ENCODE data around the gene SAMD4B. TPM values are rescaled to one million over a fixed set of nuclear protein-coding genes. Genes with fewer than 3 reads are reported as not detected.
A peak's percentile ranks its signal among the peaks of the same experiment; 100 is the strongest.

The SAMD4B gene
- total RNA-seq, 1 donor from 2014 or later = 139 TPM

DNA sequence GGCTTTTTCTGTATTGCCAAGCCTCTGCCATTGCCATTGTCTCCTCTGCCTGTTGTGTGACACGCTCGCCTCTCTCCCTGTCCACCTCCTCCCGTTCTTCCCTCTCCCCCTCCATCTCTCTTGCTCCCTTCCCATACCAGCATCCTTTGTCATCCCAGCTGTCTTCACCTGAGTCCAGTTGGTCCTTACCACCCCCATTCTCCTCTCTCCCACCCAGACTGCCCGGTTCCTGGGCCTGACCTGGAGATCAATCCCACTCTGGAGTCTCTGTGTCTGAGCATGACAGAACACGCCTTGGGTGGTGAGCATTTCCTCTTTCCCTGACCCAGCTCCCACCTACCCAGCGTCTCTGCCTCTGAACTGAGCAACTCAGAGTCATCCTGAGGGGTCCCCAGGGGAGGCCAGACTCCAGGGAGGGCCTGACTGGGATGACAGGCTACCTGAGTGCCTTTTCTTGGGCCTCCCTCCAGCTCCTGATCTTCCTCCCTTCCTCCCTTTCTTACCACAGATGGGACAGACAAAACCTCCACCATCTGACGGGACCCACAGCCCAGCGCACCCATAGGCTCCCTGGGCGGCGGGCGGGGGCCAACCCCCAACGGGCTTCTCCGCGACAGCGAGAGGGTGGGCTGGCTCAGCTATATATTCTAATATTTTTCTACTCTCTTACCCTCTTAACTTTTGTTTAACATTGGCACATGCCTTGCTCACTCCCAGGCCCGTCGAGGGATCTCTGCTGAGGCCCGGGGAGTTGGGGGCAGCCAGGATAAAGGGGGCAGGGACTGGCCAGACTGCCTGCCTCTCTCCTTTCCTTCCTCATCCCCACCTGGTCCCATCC is 41.0 kb downstream of the SAMD4B start:
- intact Hi-C loops (cut with DNase I) = no loop called here
- no peak for ATAC-seq
- DNase-seq (ENCODE audit: low spot score) = no peak

DNA sequence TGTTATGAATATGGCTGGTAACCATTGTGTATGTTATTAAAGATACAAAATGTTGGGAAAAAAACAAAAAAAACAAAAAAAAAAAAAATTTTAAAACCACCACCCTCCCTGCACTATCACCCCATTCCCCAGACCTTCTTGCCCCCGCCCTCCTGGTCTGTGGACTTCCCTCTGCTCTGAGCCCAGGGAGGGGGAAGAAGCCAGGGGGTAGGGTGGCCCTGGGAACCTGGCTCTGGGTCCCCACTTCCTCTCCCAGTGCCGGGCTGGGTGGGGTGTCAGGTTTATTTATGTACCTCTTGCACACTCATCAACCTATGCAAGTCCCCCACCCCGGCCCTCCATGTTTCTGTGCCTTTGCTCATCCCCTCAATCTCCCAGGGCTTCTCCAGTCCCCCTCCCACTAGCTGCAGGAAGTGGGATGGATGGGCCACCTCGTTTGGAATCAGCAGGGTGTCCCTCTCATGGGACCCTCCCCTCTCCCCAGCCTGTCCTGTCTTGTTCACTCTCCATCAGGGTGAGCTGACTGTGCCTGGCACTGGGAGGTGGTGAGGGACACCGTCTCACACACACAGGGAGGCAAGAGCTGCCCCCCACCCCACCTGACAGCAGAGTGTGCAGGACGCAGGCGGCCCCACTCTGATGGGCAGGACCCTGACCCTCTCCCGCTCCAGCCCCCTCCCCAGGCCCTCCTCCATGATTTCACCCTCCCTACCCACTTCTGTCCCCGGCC is 42.8 kb downstream of the SAMD4B start:
- DNase-seq (ENCODE audit: low spot score) (no peak), ATAC-seq (no peak)
- intact Hi-C loops (cut with DNase I) = no loop called here

DNA sequence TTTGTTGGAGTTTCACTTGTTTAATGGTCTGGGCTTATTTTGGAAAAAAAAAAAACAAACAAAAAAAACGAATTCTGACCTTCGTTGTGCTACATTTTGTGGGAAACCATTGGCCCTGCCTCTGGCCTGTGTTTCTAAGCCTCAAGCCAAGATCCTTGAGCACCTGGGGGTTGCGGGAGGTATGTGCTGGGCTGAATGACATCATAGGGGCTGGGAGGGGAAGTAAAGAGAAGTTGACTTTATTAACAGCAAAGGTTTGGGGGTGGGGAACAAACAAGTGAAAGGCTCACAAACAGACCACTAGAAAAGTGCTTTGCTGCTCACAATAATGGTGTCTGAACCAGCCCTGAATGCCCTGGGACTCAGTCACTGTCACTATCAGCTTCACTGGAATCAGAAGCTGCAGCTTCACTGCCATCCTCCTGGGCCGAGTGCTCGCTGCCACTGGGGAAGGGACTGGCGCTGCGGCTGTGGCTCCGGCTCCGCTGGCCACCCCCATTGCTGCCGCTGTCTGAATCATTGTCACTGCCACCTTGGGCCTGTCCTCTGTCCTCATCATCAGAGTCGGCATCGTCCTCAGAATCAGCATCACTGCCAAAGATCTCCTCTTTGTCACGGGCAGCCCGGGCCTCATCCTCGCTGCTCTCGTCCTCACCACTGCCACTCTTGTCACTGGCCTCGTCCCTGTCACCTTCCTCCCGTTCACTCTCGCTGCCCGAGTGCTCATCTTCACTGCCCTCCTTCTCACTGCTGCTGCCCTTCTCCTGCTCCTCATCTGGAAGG is 43.6 kb downstream of the SAMD4B start:
- intact Hi-C loops (cut with DNase I) = no loop called here
- ATAC-seq = no peak
- no peak for DNase-seq (ENCODE audit: low spot score)

DNA sequence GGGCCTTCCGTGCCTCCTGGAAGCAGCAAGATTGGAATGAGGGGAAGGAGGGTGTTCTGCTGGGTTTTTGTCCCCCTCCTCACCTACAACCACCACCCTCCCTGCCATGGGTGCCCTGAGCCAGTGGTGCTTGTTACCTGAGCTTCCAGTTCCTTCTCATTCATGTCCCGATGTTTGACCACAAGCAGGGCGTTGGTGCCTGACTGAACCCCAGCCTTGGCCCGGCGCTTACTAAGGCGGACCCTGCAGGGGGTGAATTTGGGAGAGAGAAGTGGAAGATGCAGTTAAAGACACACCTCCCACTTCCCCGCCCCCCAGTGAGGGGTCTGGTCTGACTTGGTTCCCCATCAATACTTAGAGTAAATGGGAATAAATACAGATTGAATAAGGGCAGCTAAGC is 44.3 kb downstream of the SAMD4B start:
- intact Hi-C loops (cut with DNase I) = no loop called here
- DNase-seq (ENCODE audit: low spot score) (no peak), ATAC-seq (no peak)

DNA sequence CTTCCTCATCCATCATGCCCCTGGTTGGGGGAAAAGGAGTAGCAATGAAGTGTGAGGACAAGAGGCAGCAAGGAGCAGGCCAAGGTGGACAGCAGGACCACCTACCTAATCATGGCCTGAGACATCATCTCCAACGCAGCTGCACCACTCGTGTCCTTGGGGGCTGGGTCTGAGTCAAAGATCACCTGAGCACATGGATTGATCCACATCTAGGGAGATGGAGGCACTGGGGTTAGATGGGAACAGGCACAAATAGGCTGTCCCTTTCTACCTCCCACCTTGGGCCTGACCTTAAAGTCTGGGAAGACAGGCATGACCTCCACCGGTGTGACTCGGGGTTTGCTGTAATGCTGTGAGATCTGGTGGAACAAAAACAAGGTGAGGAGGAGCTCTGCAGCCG is 46.4 kb downstream of the SAMD4B start:
- DNase-seq (ENCODE audit: low spot score) = no peak
- ATAC-seq = no peak
- intact Hi-C loops (cut with DNase I) = no loop called here

- ATAC-seq = no peak
- no peak for DNase-seq (ENCODE audit: low spot score)
- intact Hi-C loops (cut with DNase I) = loop anchor here (10.0 kb wide), 1 partner anchor 45 kb away; the partner anchor contains the start of gene SAMD4B
Observed at GRCh38 chr19:39389631-39390414, 47.6 kb downstream of the SAMD4B start.

DNA sequence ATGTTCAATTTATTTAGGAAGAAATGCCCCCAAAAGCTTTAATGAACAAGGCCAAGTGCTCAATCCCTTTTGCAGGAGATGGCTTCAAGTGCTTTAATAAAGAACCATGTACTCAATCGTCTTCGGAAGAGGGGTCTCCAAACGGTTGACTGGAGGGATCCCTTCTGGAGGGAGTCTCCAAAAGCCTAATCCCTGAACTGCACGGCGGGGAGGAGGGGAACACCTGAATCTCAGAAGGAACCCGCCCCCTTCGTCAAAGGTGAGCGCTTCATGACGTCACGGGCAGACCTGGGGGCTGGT is 48.2 kb downstream of the SAMD4B start:
- no peak for ATAC-seq
- intact Hi-C loops (cut with DNase I) = loop anchor here (10.0 kb wide), 1 partner anchor 46 kb away; the partner anchor contains the start of gene SAMD4B
- DNase-seq (ENCODE audit: low spot score) = no peak

DNA sequence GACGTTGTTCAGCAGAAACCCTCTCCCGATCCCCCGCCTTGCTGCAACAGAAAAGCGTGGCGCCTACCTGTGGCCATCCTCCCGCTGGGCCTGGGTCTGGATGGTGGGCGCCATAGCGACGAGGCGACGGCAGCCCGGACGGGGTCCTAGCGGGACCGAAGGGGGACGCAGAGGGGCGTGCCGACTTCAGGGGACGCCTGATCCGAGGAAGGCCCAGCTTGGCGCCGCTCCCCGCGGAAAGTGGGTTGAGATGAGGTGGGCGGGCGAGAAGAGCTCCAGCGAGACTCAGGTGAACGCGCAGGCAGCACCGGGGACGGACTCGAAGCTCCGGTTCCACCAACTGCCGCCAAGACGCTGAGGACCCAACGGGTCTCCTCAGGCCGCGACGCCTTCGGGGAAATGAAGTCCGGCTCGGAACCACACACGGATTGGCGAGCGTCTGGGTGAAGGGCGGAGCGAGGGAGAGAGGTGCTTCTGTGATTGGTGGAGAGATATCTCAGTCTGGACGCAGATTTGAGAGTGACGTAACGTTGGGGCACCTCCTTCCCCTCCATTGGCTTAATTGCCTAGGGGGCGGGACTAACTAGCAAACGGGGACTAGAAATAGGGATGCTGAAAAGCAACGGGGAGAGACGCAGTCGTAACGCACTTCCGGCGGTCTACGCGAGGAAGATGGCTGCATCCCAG is 48.7 kb downstream of the SAMD4B start, which contains the start of the genes MED29 and PAF1:
TSS of gene MED29 (plus strand) at position 628 of the 687 bp plus-strand sequence. CDS start at position 673, 45 bp downstream.
TSS of gene PAF1 (minus strand) at position 356 of the 687 bp plus-strand sequence. CDS start at position 114, 242 bp downstream.
- ATAC-seq (peak; percentile 99), DNase-seq (ENCODE audit: low spot score) (peak; percentile 96)
- intact Hi-C loops (cut with DNase I) = loop anchor here (10.0 kb wide), 1 partner anchor 46 kb away; the partner anchor contains the start of gene SAMD4B

GRCh38 chr19:39397360-39398296 is 55.4 kb downstream of the SAMD4B start:
- ATAC-seq (peak; percentile 83), DNase-seq (ENCODE audit: low spot score) (peak; percentile 95)
- intact Hi-C loops (cut with DNase I) = loop anchor here (10.0 kb wide), 1 partner anchor 53 kb away; the partner anchor contains the start of gene SAMD4B

- intact Hi-C loops (cut with DNase I) = loop anchor here (10.0 kb wide), 1 partner anchor 54 kb away; the partner anchor contains the start of gene SAMD4B
- ATAC-seq (peak; percentile 10), DNase-seq (ENCODE audit: low spot score) (peak; percentile 83)
Observed at GRCh38 chr19:39398297-39398864, 56.2 kb downstream of the SAMD4B start.

GRCh38 chr19:39399668-39400050 is 57.4 kb downstream of the SAMD4B start:
- DNase-seq (ENCODE audit: low spot score) (no peak), ATAC-seq (no peak)
- intact Hi-C loops (cut with DNase I) = loop anchor here (10.0 kb wide), 1 partner anchor 55 kb away; the partner anchor contains the start of gene SAMD4B

GRCh38 chr19:39400061-39400460 is 57.8 kb downstream of the SAMD4B start:
- ATAC-seq = no peak
- DNase-seq (ENCODE audit: low spot score) = no peak
- intact Hi-C loops (cut with DNase I) = no loop called here

GRCh38 chr19:39401070-39401548 is 58.9 kb downstream of the SAMD4B start:
- DNase-seq (ENCODE audit: low spot score) (no peak), ATAC-seq (no peak)
- intact Hi-C loops (cut with DNase I) = no loop called here

DNA sequence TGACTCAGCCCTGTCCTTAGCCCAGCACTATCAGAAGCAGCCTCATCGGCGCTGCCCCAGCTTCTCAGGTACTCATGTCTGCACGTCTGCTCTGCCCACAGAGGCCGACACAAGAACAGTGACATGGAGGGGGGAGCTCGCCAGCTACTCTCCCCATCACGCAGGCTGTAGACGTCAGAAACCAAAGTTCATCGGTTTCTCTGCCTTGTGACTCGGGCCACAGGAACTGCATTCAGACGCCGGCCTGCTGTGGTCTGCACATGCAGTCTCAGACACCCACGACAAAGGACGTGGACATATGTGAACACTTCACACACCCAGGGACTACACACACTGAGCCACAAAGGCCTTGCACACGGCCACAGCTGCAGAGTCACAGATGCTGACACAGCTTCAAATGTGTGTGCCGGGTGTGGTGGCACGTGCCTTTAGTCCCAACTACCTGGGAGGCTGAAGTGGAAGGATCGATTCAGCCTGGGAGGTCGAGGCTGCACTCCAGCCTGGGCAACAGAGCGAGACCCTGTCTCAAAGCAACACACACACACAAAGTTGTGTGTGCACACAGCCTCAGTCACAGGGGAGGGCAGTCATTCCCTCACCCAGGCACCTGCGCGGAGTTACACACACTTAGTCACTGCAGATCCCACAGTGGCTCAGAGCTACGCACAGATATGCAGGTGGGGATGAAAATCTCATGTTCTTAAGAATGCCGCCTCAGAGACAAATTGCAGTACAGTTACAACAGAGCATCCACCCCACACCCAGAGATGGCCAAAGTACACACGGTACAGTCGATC is 59.5 kb downstream of the SAMD4B start:
- intact Hi-C loops (cut with DNase I) = no loop called here

More for the DNA sequence above, 59.5 kb downstream of the SAMD4B start:
- no peak for ATAC-seq
- DNase-seq (ENCODE audit: low spot score) = peak; percentile 76

All from sciatic nerve (tissue), 2 donors.